Subcutaneous abdominal adipose tissue (tissue), 5 donors: ENCODE data around the gene ST6GALNAC5.

Experiments
- H3K27ac ChIP-seq: one replicate; pipeline ENCODE4 v1.7.0; 2013; ENCODE audit warnings: low read depth, mild to moderate bottlenecking, inconsistent platforms, low read length, moderate library complexity
- H3K27me3 ChIP-seq, 5 donors: one replicate each; pipeline ENCODE4 v1.7.0; 2013; ENCODE audit warnings: low read length in 5 of 5, inconsistent platforms in 1 of 5; ENCODE audit not compliant: control insufficient read depth in 5 of 5, insufficient read depth in 4 of 5
- H3K36me3 ChIP-seq, 5 donors: one replicate each; pipeline ENCODE4 v1.7.0; 2013; ENCODE audit warnings: low read length in 5 of 5; ENCODE audit not compliant: control insufficient read depth in 5 of 5, insufficient read depth in 5 of 5
- H3K4me1 ChIP-seq, 5 donors: one replicate each; pipeline ENCODE4 v1.7.0; 2013; ENCODE audit warnings: low read length in 5 of 5, mild to moderate bottlenecking in 3 of 5, moderate library complexity in 1 of 5; ENCODE audit not compliant: control insufficient read depth in 5 of 5, insufficient read depth in 5 of 5
- H3K4me3 ChIP-seq, 5 donors: one replicate each; pipeline ENCODE4 v1.7.0; 2013; ENCODE audit warnings: low read length in 5 of 5, low read depth in 1 of 5
- H3K9ac ChIP-seq, 5 donors: one replicate each; pipeline ENCODE4 v1.7.0; 2013; ENCODE audit warnings: low read length in 5 of 5, mild to moderate bottlenecking in 4 of 5, moderate library complexity in 3 of 5
- H3K9me3 ChIP-seq, 5 donors: one replicate each; pipeline ENCODE4 v1.7.0; 2013; ENCODE audit warnings: low read length in 5 of 5; ENCODE audit not compliant: control insufficient read depth in 5 of 5
- donor health status: healthy.
- donor health status: healthy.
- donor health status: healthy.
- donor health status: healthy.
- donor health status: healthy.

The ST6GALNAC5 gene

DNA sequence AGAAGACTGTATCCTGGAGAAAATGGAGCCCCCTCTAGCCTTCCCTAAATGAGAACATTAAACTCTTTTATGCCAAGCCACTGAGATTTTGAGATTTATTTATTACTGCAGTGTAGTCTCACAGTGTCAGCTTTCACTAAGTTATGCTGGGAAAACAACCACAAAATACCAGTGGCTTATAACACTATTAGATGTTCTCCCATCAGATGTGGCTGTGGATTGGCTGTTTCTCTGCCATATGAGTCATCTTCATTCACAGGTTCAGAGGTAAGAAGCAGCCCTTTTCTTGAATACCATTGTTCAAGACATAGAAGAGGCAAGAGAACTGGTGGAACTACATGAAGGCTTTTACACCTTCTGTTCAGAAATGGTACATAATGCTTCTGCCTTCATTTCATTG, 32.1 kb upstream of the ST6GALNAC5 start:
- H3K4me1 ChIP-seq: no peaks in the 10 kb centered on the region
- no peak overlapping the region for H3K4me3 ChIP-seq
- no peaks in the 10 kb centered on the region for H3K27me3 ChIP-seq
- H3K27ac ChIP-seq: no peak overlapping the region
- no peaks in the 10 kb centered on the region for H3K9me3 ChIP-seq
- no peaks in the 10 kb centered on the region for H3K36me3 ChIP-seq
- H3K9ac ChIP-seq: no peak overlapping the region

DNA sequence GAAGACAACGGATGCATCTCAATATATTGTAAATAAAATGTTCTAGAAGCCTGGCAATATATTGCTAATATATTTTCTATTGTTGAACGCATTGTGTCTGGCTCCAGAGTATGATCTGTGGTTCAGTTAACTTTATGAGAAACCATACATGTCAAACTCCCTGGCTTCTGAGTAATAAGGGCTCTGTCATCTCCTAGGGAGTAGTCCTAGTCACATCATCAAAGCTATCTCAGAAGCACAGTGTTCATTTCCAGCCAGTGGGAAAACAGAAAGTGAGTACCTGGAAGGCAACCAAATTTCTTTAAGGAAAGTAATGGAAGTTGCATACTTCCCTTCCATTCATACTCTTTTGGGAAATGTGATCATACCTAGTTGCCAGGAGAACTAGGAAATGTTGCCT, 27.0 kb upstream of the ST6GALNAC5 start:
- Histone ChIP-seq H3K27me3 (no peaks in the 10 kb centered on the region), H3K4me3 (no peak overlapping the region), H3K27ac (no peak overlapping the region), H3K36me3 (no peaks in the 10 kb centered on the region), H3K4me1 (no peaks in the 10 kb centered on the region), H3K9ac (no peak overlapping the region), H3K9me3 (no peaks in the 10 kb centered on the region)

DNA sequence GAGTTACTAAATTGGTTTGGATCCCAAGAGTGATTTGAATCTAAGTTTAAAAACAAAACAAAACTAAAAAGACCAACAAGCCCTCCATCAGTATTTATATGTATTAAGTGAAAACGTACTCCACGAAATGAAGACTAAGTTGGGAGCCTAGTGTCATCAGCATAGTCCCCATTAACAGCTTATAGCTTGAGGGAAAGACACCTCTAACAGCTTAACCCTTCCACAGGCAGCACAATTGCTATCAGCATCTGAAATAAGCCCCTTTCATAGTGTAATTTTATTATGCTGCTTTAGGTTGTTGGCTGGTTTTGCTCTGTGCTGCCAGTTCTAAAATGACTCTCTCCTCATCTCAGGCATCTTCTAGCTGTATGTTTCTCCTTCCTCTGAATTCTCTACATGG, 25.8 kb upstream of the ST6GALNAC5 start:
- Histone ChIP-seq H3K9ac (no peak overlapping the region), H3K27me3 (no peaks in the 10 kb centered on the region), H3K27ac (no peak overlapping the region), H3K4me3 (no peak overlapping the region), H3K36me3 (no peaks in the 10 kb centered on the region), H3K4me1 (no peaks in the 10 kb centered on the region), H3K9me3 (peaks cover 0 to 2% (median 0%) of the 10 kb centered on the region in 5 donors)

DNA sequence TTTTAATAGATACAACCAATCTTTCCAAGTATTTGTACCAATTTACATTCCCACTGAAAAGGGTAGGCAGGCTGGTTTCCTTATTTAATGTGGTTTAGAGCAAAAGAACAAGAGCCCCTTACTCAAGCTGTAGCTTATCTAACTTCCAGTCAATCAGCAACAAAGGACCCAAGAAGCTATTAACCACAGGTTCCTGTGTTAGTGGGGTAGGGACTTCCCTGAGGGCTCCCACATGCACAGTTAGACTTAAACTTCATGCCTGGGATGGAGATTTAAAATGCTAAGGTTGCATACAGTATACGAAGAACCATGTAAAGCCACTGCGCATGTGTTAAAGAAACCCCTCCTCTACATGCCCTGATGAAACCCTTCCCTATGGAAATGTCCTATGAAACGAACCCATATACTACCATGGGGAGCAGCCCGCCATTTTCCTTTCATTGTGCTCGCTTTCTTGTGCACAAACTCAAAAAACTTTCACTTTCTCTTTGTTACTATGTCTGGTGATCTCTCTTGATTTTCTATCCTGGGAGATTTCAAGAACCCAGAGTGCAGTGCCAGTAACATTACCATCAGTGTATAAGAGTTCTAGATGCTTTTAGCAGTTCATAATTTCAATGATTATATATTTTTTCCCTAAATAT, 23.3 kb upstream of the ST6GALNAC5 start:
- Histone ChIP-seq H3K27ac (no peak overlapping the region), H3K9me3 (peaks cover 0 to 10% (median 0%) of the 10 kb centered on the region in 5 donors), H3K4me1 (no peaks in the 10 kb centered on the region), H3K27me3 (no peaks in the 10 kb centered on the region), H3K36me3 (no peaks in the 10 kb centered on the region), H3K4me3 (no peak overlapping the region), H3K9ac (no peak overlapping the region)

DNA sequence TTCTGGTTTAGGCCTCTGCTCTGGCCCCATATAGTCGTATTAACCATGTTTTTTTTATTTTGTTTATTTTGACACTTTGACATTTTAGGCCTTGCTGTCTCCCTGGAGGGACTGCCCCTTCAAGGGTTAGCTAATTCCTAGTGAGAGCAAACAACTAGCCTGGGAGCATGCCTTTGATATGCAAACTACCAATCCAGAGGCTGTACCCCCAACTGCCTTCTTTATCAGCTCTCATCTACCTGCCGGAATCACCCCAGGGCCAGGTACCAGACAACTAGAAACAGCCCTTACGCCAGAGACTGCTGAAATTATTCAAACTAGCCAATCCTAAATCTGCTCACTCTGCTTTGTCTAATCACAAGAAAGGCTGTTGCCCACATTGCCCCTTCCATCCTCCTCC, 13.0 kb upstream of the ST6GALNAC5 start:
- H3K27me3 ChIP-seq: no peaks in the 10 kb centered on the region
- H3K4me1 ChIP-seq: no peaks in the 10 kb centered on the region
- no peaks in the 10 kb centered on the region for H3K36me3 ChIP-seq
- H3K9me3 ChIP-seq: no peaks in the 10 kb centered on the region
- no peak overlapping the region for H3K9ac ChIP-seq
- H3K4me3 ChIP-seq: no peak overlapping the region
- no peak overlapping the region for H3K27ac ChIP-seq

DNA sequence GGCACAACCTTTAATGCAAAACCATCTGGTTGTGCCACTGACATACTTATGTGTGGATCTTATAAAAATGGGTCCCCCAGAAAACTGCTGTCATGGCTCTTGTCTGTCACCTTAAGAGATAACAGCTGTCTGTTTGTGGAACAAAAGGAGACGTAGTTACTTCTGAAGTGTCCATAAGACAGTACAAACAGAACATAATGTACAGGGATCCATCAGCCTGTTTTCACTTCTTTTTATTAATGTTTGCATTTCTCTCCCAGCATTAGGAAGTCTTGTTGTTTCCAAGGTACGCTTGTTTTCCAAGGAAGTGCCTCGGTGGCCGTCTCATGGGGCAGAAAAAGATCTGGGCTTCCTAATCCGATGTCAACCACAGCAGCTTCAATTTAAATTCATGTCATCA, 11.2 kb upstream of the ST6GALNAC5 start:
- no peak overlapping the region for H3K4me3 ChIP-seq
- H3K27ac ChIP-seq: no peak overlapping the region
- no peaks in the 10 kb centered on the region for H3K9me3 ChIP-seq
- no peaks in the 10 kb centered on the region for H3K27me3 ChIP-seq
- no peak overlapping the region for H3K9ac ChIP-seq
- no peaks in the 10 kb centered on the region for H3K36me3 ChIP-seq
- no peaks in the 10 kb centered on the region for H3K4me1 ChIP-seq

- Histone ChIP-seq H3K4me1 (no peaks in the 10 kb centered on the region), H3K4me3 (no peak overlapping the region)
Measured at GRCh38 chr1:76857138-76857537, 10.1 kb upstream of the ST6GALNAC5 start.

GRCh38 chr1:76857973-76858372, 9.3 kb upstream of the ST6GALNAC5 start:
- Histone ChIP-seq H3K9ac (no peak overlapping the region), H3K9me3 (no peaks in the 10 kb centered on the region), H3K4me1 (no peaks in the 10 kb centered on the region), H3K36me3 (no peaks in the 10 kb centered on the region), H3K4me3 (no peak overlapping the region), H3K27me3 (no peaks in the 10 kb centered on the region), H3K27ac (no peak overlapping the region)

More at GRCh38 chr1:76857138-76857537, 10.1 kb upstream of the ST6GALNAC5 start:
- H3K9me3 ChIP-seq: no peaks in the 10 kb centered on the region
- no peak overlapping the region for H3K9ac ChIP-seq
- no peak overlapping the region for H3K27ac ChIP-seq
- no peaks in the 10 kb centered on the region for H3K27me3 ChIP-seq
- no peaks in the 10 kb centered on the region for H3K36me3 ChIP-seq

- Histone ChIP-seq H3K4me1 (no peaks in the 10 kb centered on the region), H3K27me3 (peaks cover 0 to 11% (median 6%) of the 10 kb centered on the region in 5 donors), H3K9ac (no peak overlapping the region), H3K36me3 (no peaks in the 10 kb centered on the region), H3K9me3 (no peaks in the 10 kb centered on the region), H3K27ac (no peak overlapping the region), H3K4me3 (no peak overlapping the region)
Measured at GRCh38 chr1:76861149-76861548, 6.1 kb upstream of the ST6GALNAC5 start.

- Histone ChIP-seq H3K9ac (no peak overlapping the region), H3K9me3 (no peaks in the 10 kb centered on the region), H3K27ac (no peak overlapping the region), H3K27me3 (peaks cover 4 to 18% (median 8%) of the 10 kb centered on the region in 5 donors), H3K36me3 (no peaks in the 10 kb centered on the region), H3K4me3 (no peak overlapping the region), H3K4me1 (peaks cover 0 to 5% (median 4%) of the 10 kb centered on the region in 5 donors)
Measured at GRCh38 chr1:76862447-76862846, 4.8 kb upstream of the ST6GALNAC5 start.
